Endodermal cell (in vitro differentiated cells): ENCODE data around the gene R3HDM1. TPM values are rescaled to one million over a fixed set of nuclear protein-coding genes. Genes with fewer than 3 reads are reported as not detected.

Source experiments
- DNase-seq: peaks from one replicate; pipeline ENCODE4 v3.0.0-alpha.2; 2017
- H3K27ac ChIP-seq: 2 replicates; pipeline ENCODE4 v1.5.1; 2013; ENCODE audit warnings: mild to moderate bottlenecking, low read depth, low read length, moderate library complexity
- H3K27me3 ChIP-seq: 2 replicates; pipeline ENCODE4 v1.6.1; 2013; ENCODE audit warnings: mild to moderate bottlenecking, low read length, moderate library complexity; ENCODE audit not compliant: insufficient read depth, control insufficient read depth, poor library complexity, severe bottlenecking
- H3K36me3 ChIP-seq: 2 replicates; pipeline ENCODE4 v1.7.0; 2013; ENCODE audit warnings: mild to moderate bottlenecking, low read length, moderate library complexity; ENCODE audit not compliant: control insufficient read depth, insufficient read depth
- H3K4me1 ChIP-seq: one replicate; pipeline ENCODE4 v1.7.0; 2013; ENCODE audit warnings: low read length; ENCODE audit not compliant: control insufficient read depth, insufficient read depth
- H3K4me3 ChIP-seq: 2 replicates; pipeline ENCODE4 v1.5.1; 2013; ENCODE audit warnings: mild to moderate bottlenecking, low read length, moderate library complexity
- H3K9ac ChIP-seq: 2 replicates; pipeline ENCODE4 v1.6.1; 2013; ENCODE audit warnings: mild to moderate bottlenecking, low read length, moderate library complexity; ENCODE audit not compliant: poor library complexity, severe bottlenecking; ENCODE audit errors: extremely low read depth
- H3K9me3 ChIP-seq: 2 replicates; pipeline ENCODE4 v1.6.1; 2013; ENCODE audit warnings: mild to moderate bottlenecking, low read length, moderate library complexity; ENCODE audit not compliant: control insufficient read depth
- H3K27ac Mint-ChIP-seq: 2 replicates; pipeline ENCODE4 v1.8.0; 2020; ENCODE audit warnings: mixed read lengths
- H3K27me3 Mint-ChIP-seq: 2 replicates; pipeline ENCODE4 v1.8.0; 2021; ENCODE audit warnings: mild to moderate bottlenecking, mixed read lengths; ENCODE audit not compliant: insufficient read depth
- H3K36me3 Mint-ChIP-seq: 2 replicates; pipeline ENCODE4 v1.8.0; 2020; ENCODE audit warnings: low read depth, mixed read lengths
- H3K4me1 Mint-ChIP-seq: 2 replicates; pipeline ENCODE4 v1.8.0; 2020; ENCODE audit warnings: mixed read lengths
- H3K4me3 Mint-ChIP-seq: 2 replicates; pipeline ENCODE4 v1.8.0; 2020; ENCODE audit warnings: mild to moderate bottlenecking, moderate library complexity, mixed read lengths
- H3K9me3 Mint-ChIP-seq: 2 replicates; pipeline ENCODE4 v1.8.0; 2020; ENCODE audit warnings: mild to moderate bottlenecking, mixed read lengths
- WGBS, 2 experiments: methylation state at CpG; one replicate each; pipeline versions ENCODE4 v1.1.5 to v1.1.7; 2013; ENCODE audit warnings: missing lambda C conversion rate in 2 of 2, mixed read lengths in 1 of 2; ENCODE audit not compliant: insufficient coverage in 1 of 2, insufficient read length in 1 of 2; 5-methylcytosine and 5-hydroxymethylcytosine counted together
- total RNA-seq, 2 donors: library from RNA; stranded (reverse); fragmentation: NEBNext Ultra II Directional in 1 of 2; extraction: Animal tissue kit (Norgen Biotek cat#: 25700) in 1 of 2; gene quantifications; 2 replicates in 1 of 2; 3 replicates in 1 of 2; pipeline ENCODE4 v1.2.1, GENCODE V29; 2021
- TF ChIP-seq, protein P1 (sequence below): fragments of 200-600 bp; sonication (generic); conservative IDR thresholded peaks from 2 replicates; pipeline ENCODE4 v1.5.0; 2021; ENCODE audit warnings: antibody characterized with exemption, mild to moderate bottlenecking

R3HDM1 gene
- total RNA-seq, 2 donors from 2014 or later: 52.6 to 67.0 TPM

DNA sequence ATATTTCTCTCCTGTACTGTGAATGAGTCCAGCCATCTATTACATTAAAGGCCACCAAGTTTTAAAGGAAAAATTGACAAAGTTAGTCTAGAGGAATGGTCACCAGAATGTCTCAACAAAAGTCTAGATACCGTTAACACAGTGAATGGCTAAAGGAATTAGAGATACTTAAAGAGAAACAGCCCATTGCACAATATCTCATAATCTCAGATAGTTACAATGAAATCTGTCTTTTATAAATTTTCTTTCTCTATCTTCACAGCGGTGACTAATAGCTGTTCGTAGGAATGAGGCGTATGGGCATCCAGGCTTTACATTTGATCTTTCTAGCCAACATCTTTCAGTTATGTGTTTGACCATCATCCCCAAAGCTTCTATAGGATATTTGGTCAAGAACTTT lies 30.6 kb downstream of the R3HDM1 start:
- Mint-ChIP-seq H3K4me3 (no peak overlapping the region), H3K36me3 (peaks cover 14% of the 10 kb centered on the region), H3K9me3 (no peaks in the 10 kb centered on the region), H3K27me3 (no peaks in the 10 kb centered on the region), H3K27ac (no peak overlapping the region), H3K4me1 (peaks cover 3% of the 10 kb centered on the region)
- H3K27ac ChIP-seq: no peak overlapping the region
- H3K9me3 ChIP-seq: no peaks in the 10 kb centered on the region
- H3K9ac ChIP-seq: no peak overlapping the region
- H3K4me1 ChIP-seq: no peaks in the 10 kb centered on the region
- no peaks in the 10 kb centered on the region for H3K27me3 ChIP-seq
- H3K4me3 ChIP-seq: no peak overlapping the region
- WGBS, 2 experiments: 95 to 100% methylated on average over 3 to 4 of the region's 4 CpGs
- DNase-seq: no peak
- no peaks in the 10 kb centered on the region for H3K36me3 ChIP-seq
- TF ChIP-seq, protein P1, sequence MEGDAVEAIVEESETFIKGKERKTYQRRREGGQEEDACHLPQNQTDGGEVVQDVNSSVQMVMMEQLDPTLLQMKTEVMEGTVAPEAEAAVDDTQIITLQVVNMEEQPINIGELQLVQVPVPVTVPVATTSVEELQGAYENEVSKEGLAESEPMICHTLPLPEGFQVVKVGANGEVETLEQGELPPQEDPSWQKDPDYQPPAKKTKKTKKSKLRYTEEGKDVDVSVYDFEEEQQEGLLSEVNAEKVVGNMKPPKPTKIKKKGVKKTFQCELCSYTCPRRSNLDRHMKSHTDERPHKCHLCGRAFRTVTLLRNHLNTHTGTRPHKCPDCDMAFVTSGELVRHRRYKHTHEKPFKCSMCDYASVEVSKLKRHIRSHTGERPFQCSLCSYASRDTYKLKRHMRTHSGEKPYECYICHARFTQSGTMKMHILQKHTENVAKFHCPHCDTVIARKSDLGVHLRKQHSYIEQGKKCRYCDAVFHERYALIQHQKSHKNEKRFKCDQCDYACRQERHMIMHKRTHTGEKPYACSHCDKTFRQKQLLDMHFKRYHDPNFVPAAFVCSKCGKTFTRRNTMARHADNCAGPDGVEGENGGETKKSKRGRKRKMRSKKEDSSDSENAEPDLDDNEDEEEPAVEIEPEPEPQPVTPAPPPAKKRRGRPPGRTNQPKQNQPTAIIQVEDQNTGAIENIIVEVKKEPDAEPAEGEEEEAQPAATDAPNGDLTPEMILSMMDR: no peak

DNA sequence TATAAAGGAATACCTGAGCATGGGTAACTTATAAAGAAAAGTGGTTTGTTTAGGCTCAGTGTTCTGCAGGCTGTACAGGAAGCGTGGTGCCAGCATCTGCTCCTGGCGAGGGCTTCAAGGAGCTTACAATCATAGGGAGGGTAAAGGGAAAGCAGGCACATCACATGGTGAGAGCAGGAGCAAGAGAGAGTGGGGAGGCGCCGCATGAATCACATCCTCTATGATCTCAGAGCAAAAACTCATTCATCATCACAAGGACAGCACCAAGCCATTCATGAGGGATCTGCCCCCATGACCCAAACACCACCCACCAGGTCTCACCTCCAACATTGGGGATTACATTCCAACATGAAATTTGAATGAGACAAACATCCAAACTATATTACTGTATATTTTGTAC lies 32.5 kb downstream of the R3HDM1 start:
- H3K9ac ChIP-seq: no peak overlapping the region
- no peak overlapping the region for H3K27ac Mint-ChIP-seq
- TF ChIP-seq, protein P1: no peak

DNA sequence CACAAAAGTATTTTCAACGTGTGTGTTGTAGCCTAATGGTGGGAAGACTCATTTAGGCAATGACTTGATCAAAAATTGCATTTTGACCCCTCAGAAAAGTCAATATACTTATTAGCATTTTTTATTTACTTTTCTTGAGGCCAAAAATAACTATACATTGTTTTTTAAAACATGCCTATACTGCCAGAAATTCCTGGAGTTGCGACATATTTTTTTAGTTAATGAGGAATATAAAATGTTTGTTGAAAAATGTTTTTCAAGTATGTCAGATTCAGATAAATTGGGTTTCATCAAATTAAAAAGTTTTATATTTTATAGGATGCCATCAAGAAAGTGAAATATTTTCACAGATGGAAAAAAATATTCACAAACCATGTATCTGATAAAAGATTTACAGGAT lies 39.6 kb downstream of the R3HDM1 start:
- Histone ChIP-seq H3K4me1 (no peaks in the 10 kb centered on the region), H3K36me3 (peaks cover 13% of the 10 kb centered on the region), H3K27ac (no peak overlapping the region), H3K4me3 (no peak overlapping the region), H3K9ac (no peak overlapping the region), H3K27me3 (no peaks in the 10 kb centered on the region), H3K9me3 (no peaks in the 10 kb centered on the region)
- DNase-seq: no peak
- Mint-ChIP-seq H3K27me3 (no peaks in the 10 kb centered on the region), H3K9me3 (no peaks in the 10 kb centered on the region), H3K4me1 (no peaks in the 10 kb centered on the region), H3K36me3 (peaks cover 22% of the 10 kb centered on the region), H3K27ac (no peak overlapping the region), H3K4me3 (no peak overlapping the region)
- 90 to 94% methylated on average over 2 of the region's 2 CpGs for WGBS, 2 experiments
- TF ChIP-seq, protein P1: no peak

More for the DNA sequence above, 32.5 kb downstream of the R3HDM1 start:
- no peaks in the 10 kb centered on the region for H3K4me1 Mint-ChIP-seq
- 95% methylated on average over 3 of the region's 4 CpGs; no CpG with 5 or more reads in 1 of the 2 experiments for whole genome bisulfite sequencing, 2 experiments
- H3K4me3 Mint-ChIP-seq: no peak overlapping the region
- H3K36me3 Mint-ChIP-seq: peaks cover 19% of the 10 kb centered on the region
- Histone ChIP-seq H3K4me1 (no peaks in the 10 kb centered on the region), H3K27ac (no peak overlapping the region), H3K4me3 (no peak overlapping the region), H3K9me3 (no peaks in the 10 kb centered on the region), H3K27me3 (no peaks in the 10 kb centered on the region), H3K36me3 (no peaks in the 10 kb centered on the region)
- H3K9me3 Mint-ChIP-seq: no peaks in the 10 kb centered on the region
- no peak for DNase-seq
- no peaks in the 10 kb centered on the region for H3K27me3 Mint-ChIP-seq
